Erythroblast (primary cell): ENCODE results near the gene ASMTL.

Experiments
- GATA1 ChIP-seq: IDR thresholded peaks from 2 replicates; pipeline ENCODE4 v1.6.1; 2011; ENCODE audit warnings: low read depth, mild to moderate bottlenecking, control low read depth, low read length, moderate library complexity
- POLR2A ChIP-seq: IDR thresholded peaks from 2 replicates; pipeline ENCODE4 v1.6.1; 2011; ENCODE audit warnings: mild to moderate bottlenecking, low read length

GRCh38 chrX:1388651-1389050 lies 64.1 kb downstream of the ASMTL start:
- TF ChIP-seq POLR2A, result no peak
- TF ChIP-seq GATA1, result no peak
